ENCODE results near the gene KNTC1.
"Not testable (repeated sequence)": the region's sequence is repeated elsewhere in the genome, so short reads cannot be mapped to it uniquely, and the experiment has no call there.

The KNTC1 gene

GRCh38 chr12:122513028-122513427, 14.0 kb upstream of the KNTC1 start:
- DNase-seq, result not testable (repeated sequence)

GRCh38 chr12:122513660-122514059, 13.4 kb upstream of the KNTC1 start:
- no peak for DNase-seq

GRCh38 chr12:122515275-122515674, 11.8 kb upstream of the KNTC1 start:
- DNase-seq, result no peak

GRCh38 chr12:122516544-122517361, 10.3 kb upstream of the KNTC1 start:
- DNase-seq, result no peak

DNA sequence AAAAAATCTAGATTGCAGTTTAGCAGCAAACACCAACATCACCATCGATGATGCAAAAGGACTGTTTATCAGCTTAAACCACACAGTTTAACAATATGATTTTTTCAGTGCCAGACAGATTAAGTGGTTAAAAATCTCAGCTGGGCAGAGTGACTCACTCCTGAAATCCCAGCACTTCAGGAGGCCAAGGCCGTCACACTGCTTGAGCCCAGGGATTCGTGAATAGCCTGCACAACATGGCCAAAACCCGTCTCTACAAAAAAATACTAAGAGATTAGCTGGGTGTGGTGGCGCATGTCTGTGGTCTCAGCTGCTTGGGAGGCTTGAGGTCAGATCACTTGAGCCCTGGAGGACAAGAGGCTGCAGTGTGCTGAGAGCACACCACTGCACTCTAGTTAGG, 9.2 kb upstream of the KNTC1 start:
- DNase-seq, result no peak

DNA sequence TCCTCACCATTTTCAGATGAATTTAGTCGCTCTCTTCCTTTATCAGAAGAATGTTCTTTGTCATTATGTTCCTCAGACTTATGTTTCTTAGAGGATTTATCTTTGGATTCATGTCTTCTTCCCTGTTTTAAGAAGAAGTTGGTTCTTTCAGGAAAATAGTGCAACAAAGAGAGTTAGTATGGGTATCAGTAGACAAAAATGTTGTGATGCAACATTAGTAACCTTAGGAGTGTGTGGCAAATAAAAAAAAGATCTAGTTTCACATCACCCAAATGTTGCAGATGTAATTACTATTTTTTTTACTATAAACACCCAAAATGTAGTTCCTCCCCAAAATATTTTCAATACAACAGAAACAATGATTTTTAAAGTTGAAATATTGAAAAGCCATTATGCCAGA, 8.1 kb upstream of the KNTC1 start:
- no peak for DNase-seq

DNA sequence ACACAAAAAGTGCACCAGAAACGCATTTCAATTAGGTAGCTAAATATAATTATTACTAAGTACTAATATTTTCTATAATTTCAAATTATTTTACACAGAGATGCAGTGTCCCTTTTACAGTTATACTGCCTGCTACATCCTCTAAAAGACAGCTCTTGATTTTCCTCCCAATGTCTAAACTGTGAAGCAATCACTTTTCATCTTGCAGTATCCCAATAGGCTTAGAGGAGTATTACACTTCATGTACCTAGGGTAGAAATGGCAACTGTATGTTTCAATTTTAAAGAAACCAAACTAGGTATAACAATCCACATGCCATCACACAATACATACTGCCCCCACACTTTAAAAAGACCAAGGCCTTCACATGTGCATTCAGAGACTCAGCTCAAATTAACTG, 7.6 kb upstream of the KNTC1 start:
- DNase-seq, result no peak

GRCh38 chr12:122520676-122521075, 6.4 kb upstream of the KNTC1 start:
- no peak for DNase-seq

DNA sequence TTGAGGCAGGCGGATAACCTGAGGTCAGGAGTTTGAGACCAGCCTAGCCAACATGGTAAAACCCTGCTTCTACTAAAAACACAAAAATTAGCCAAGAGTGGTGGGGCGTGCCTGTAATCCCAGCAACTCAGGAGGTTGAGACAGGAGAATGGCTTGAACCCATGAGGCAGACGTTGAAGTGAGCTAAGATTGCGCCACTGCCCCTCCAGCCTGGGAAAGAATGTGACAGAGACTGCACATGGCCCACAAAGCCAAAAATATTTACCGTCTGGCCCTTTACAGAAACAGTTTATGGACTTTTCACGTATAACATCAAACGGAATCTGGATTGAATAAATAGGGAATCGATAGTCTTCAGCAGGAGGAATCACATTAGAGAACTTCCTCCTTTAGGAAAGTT, 3.8 kb upstream of the KNTC1 start:
- no peak for DNase-seq

DNA sequence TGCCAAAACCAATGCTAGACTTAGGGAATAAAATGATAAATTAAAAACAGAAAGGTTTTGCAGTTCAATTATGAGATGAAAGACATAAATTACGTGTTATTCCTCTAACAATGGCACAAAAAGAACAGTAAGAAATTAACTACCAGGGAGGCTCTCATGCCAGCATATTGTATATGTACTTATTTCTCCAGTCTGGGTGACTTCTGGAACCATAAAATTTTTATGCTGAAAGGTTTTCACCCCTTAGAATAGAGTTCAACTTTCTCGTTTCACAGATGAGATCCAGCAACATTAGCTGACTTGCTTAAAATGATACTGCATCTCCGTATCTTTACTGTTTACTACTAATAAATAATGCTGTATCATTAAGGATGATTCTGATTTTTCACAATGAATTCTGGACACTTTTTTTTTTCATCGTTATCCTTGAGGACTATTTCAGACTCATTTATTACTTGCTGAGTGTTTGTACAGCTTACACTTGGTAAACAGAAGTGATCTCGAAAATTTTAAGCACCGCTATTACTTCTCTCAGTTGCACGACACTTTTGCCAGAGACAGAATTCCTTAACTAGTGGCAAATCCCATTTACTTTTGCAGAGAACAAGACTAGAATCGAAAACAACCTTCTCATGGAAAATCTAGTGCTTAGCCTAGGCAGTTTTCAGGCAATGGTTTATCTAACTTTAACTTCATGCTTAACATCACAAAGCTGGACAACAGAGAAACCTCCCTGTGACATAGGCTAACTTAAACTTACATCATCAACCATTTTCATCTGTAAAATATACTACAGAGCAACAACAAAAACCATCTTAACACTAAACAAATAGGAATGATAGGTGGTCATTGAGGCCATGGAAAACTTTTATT, 3.0 kb upstream of the KNTC1 start:
- no peak for DNase-seq

GRCh38 chr12:122527478-122527944, 462 bp downstream of the KNTC1 start:
- DNase-seq, result no peak

DNA sequence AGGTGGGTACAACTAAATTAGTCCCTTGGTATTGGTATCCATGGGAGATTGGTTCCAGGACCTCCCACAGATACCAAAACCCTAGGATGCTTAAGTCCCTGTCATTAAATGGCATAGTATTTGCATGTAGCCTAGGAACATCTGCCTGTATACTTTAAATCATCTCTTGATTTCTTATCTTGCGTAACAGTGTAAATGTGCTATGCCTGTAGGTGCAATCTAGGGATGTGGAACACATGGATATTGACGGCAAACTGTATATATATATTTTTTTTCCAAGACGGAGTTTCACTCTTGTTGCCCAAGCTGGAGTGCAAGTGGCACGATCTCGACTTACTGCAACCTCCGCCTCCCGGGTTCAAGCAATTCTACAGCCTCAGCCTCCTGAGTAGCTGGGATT, 1.5 kb downstream of the KNTC1 start:
- DNase-seq, result no peak

DNA sequence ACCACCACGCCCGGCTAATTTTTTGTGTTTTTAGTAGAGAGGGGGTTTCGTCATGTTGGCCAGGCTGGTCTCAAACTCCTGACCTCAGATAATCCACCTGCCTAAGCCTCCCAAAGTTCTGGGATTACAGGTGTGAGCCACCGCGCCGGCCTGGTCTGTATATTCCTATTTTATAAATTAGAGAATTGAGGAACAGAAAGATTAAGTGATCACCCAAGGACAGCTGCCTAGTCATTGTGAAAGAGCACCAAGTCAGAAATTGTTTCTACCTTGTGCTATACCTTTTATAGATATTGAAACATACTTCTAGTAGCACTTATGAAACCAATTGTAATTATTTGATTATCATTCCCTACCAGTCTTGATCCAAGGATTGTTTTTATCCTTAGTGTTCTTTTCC, 1.9 kb downstream of the KNTC1 start:
- DNase-seq, result no peak

- no peak for DNase-seq
Measured at GRCh38 chr12:122533856-122534255, 6.8 kb downstream of the KNTC1 start.

GRCh38 chr12:122537021-122537420, 10.0 kb downstream of the KNTC1 start:
- DNase-seq, result no peak

DNA sequence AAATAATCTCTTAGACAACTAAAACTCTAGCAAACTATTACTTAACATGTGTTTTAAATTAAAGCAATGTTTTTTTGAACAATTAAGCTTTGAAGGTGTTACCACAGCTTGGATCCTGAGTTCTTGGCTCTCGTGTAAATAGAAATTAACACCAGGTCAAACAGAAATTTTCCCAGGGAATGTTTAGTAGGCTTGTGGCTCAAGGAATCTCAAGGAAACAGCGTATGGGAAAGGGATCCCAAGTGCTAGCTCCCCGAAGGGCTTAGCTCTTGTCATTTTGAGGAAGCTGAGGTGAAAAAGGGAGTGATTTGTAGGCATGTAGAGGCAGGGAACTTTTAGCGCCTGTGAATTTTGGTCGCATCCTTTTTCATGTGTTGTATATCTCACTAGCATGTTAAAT, 11.4 kb downstream of the KNTC1 start:
- DNase-seq, result no peak

DNA sequence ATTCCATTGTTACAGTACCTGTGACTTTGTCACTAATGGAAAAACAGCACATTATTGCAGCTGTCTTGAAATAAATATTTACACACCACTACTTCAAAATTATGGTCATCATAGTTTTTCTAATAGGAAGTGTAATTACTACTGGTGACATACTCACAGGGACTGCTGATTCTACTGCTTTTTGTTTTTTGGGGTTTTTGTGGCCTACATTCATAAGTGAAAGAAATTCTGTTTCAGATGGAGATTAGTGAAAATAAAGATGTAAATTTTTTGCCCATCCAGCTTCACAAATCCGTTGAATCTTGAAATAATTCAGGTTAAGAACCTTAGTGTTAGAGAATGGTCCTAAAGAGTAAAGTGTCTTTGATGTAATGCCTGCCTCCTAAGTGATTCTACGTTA, 17.5 kb downstream of the KNTC1 start:
- no peak for DNase-seq

GRCh38 chr12:122545855-122546254, 18.8 kb downstream of the KNTC1 start:
- DNase-seq, result no peak

DNA sequence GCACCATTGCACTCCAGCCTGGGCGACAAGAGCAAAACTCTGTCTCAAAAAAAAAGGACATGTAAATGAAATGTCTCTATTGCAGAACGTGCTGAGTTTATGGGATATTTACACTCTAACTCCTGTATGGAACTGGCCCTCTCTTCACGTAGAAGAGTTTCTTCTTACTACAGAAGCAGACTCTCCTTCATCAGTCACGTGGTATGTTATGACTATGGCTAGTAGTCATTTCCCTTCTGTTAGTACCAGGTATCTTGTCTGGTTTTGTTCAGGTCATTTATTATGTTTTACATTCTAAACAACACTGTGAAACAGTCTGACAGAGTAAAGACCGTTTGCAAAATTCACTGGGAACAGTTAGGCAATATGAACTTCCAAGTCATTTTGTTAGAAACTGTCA, 20.3 kb downstream of the KNTC1 start:
- no peak for DNase-seq

DNA sequence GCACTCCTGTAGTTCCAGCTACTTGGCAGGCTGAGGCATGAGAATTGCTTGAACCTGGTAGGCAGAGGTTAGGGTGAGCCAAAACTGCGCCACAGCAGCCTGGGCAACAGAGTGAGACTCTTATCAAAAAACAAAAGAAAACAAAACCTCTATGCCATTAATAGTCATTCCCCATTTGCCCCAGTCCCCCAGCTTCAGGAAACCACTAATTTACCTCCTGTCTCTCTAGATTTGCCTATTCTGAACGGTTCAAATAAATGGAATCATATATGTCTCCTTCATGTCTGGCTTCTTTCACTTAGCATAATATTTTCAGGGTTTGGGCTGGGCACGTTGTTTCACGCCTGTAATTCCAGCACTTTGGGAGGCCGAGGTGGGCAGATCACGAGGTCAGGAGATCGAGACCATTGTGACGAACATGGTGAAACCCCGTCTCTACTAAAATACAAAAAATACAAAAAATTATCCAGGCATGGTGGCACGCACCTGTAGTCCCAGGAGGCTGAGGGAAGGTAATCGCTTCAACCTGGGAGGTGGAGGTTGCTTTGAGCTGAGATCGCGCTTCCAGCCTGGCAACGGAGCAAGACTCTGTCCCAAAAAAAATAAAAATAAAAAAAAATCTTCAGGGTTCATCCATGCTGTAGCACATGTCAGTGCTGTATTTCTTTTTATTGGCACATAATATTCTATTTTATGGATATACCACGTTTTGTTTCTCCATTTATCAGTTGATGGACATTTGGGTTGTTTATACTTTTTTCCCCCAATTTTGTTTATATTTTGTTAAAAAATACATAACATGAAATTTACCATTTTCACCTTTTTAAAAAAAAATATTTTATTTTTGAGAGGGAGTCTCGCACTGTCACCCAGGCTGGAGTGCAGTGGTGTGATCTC, 31.9 kb downstream of the KNTC1 start:
- DNase-seq, result no peak

- no peak for DNase-seq
Measured at GRCh38 chr12:122560138-122560537, 33.1 kb downstream of the KNTC1 start.

- no peak for DNase-seq
Measured at GRCh38 chr12:122563361-122563760, 36.3 kb downstream of the KNTC1 start.

- not testable (repeated sequence) for DNase-seq
Measured at GRCh38 chr12:122566816-122567215, 39.8 kb downstream of the KNTC1 start.
